ENCODE results near the gene PKD2L1.
"Not testable (repeated sequence)": the region's sequence is repeated elsewhere in the genome, so short reads cannot be mapped to it uniquely, and the experiment has no call there.

Gene PKD2L1

DNA sequence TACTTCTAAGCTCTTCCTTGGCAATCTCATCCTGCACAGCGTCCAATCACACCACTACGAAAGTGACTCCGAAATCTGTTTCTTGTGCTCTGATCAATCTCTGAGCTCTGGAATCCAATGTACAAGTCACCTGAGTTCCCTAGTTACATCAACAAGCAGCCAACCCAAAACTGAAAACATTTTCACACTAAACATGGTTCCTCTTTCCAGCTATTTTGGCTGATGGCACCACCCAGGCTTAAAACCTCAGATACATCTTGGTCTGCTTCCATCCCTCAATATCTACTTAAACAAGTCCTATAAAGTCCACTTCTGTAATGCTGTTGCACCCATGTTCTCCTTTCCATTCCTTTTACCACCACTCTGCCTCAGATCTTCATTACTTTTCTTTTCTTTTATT, 47.1 kb downstream of the PKD2L1 start:
- no peak for DNase-seq (ENCODE audit: low read depth)
- TF ChIP-seq, protein P1, sequence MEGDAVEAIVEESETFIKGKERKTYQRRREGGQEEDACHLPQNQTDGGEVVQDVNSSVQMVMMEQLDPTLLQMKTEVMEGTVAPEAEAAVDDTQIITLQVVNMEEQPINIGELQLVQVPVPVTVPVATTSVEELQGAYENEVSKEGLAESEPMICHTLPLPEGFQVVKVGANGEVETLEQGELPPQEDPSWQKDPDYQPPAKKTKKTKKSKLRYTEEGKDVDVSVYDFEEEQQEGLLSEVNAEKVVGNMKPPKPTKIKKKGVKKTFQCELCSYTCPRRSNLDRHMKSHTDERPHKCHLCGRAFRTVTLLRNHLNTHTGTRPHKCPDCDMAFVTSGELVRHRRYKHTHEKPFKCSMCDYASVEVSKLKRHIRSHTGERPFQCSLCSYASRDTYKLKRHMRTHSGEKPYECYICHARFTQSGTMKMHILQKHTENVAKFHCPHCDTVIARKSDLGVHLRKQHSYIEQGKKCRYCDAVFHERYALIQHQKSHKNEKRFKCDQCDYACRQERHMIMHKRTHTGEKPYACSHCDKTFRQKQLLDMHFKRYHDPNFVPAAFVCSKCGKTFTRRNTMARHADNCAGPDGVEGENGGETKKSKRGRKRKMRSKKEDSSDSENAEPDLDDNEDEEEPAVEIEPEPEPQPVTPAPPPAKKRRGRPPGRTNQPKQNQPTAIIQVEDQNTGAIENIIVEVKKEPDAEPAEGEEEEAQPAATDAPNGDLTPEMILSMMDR (conservative IDR thresholded peaks at IDR 0.05; ENCODE audit: low read depth, low read length) = no peak
- no peak overlapping the region for H3K4me3 ChIP-seq (ENCODE audit: low read length)

DNA sequence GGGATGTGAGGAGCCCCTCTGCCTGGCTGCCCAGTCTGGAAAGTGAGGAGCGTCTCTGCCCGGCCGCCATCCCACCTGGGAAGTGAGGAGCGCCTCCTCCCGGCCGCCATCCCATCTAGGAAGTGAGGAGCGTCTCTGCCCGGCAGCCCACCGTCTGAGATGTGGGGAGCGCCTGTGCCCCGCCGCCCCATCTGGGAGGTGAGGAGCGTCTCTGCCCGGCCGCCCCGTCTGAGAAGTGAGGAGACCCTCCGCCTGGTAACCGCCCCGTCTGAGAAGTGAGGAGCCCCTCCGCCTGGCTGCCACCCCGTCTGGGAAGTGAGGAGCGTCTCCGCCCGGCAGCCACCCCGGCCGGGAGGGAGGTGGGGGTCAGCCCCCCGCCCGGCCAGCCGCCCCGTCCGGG, 53.1 kb downstream of the PKD2L1 start:
- DNase-seq (ENCODE audit: low read depth); H3K4me3 ChIP-seq (ENCODE audit: low read length): not testable (repeated sequence)

DNA sequence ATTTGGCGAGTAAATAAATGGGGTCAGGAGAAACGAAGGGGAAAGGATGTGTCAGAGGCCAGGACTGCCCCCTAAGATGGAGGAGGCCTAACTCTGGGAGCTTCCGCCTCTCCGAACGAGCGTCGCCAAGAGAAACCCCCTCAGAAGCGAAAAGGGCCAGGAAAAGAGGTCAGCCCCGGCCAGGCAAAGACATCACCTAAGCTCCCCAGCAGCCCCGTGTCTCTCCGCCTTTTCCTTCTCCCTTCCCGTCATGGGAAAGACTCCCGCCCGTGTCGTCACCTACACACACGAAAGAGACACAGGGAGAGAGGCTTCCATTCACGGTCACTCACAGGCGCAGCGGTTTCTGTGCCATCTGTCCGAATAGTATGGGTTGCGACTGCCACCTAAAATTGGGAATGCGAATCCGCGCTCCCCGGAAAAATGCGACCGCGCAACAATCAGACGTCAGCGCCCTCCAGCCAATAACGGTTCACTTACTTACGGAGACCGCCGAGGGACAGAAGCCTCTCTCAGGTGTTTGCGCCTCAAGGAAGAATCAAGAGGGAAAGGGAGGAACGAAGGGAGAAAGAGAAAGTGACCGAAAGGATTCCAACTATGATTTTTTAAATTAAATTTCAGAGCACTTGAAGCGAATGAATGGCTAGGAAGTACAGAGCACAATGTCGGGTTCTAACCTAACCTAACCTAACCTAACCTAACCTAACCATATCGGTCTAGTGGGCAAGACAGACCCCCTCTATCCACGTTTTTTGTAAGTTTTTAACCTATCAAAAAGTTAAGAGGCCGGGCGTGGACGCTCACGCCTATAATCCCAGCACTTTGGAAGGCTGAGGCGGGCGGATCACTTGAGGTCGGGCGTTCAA, 62.6 kb downstream of the PKD2L1 start, which contains the start of gene CWF19L1:
CWF19L1 (minus strand) TSS at position 400 of the 866 bp plus-strand sequence; CDS start at position 355, 45 bp downstream.
- peak; percentile 64 for DNase-seq (ENCODE audit: low read depth)
- TF ChIP-seq, protein P1 (conservative IDR thresholded peaks at IDR 0.05; ENCODE audit: low read depth, low read length) = no peak
- peak within 1 kb of the TSS; percentile 75 for H3K4me3 ChIP-seq (ENCODE audit: low read length)

DNA sequence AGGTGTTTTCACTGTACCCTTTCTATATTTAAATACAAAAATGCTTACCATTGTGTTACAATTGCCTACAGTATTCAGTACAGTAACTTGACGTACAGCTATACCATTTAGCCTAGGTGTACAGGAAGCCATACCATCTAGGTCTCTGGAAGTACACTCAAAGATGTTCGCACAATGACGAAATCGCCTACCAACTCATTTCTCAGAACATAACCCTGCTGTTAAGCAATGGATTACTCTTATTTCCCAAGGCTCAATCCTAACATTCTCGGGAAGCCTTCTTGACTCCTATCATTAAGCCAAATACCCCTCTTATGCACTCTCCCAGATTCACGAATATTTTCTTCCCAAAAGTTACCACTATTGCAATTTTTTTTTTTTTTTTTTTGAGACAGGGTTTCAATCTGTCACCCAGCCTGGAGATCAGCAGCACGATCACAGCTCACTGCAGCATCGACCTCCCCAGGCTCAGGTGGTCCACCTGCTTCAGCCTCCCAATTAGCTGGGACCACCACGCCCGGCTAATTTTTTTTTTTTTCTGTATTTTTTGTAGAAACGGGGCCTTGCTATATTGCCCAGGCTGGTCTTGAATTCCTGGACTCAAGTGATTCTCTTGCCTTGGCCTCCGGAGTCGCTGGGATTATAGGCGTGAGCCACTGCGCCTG, 64.1 kb downstream of the PKD2L1 start:
- H3K4me3 ChIP-seq (ENCODE audit: low read length) = peak overlapping the region; percentile 75
- TF ChIP-seq, protein P1 (conservative IDR thresholded peaks at IDR 0.05; ENCODE audit: low read depth, low read length) = no peak
- DNase-seq (ENCODE audit: low read depth) = no peak

DNA sequence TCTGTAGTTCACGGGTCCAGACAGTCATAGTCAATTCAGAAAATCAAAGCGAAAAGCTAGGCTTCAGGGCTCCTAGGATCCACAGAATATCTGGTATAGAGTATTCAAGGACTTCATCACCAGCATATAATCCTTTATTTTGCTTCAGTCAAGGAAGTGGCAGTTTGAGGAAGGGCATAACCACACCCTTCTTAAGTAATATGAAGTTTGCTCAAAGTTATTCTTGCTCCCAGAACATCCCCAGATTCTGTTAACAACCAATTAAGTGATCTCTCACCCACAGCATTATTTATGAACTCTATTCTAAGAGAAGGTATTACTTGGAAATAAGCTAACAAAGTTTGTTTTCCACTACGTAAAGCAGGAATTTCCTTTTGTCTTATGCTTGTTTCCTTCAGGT, 75.8 kb downstream of the PKD2L1 start:
- no peak overlapping the region for H3K4me3 ChIP-seq (ENCODE audit: low read length)
- DNase-seq (ENCODE audit: low read depth) = no peak
- TF ChIP-seq, protein P1 (conservative IDR thresholded peaks at IDR 0.05; ENCODE audit: low read depth, low read length) = no peak

DNA sequence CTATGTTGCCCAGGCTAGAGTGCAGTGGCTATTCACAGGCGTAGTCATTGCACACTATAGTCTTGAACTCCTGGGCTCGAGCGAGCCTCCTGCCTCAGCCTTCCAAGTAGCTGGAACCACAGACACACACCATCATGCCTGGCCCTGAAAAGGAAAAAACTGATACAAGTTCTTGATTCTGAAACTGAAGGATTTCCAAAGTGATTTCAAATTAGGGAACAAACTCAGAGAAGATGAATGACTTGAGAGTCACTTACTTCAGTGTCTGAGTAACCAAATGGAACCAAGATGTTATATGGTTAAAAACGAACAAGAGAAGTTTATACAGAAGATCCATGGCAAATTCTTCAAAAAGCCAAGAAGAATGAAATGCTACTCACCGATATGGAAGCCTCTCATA, 77.0 kb downstream of the PKD2L1 start:
- TF ChIP-seq, protein P1 (conservative IDR thresholded peaks at IDR 0.05; ENCODE audit: low read depth, low read length) = no peak
- H3K4me3 ChIP-seq (ENCODE audit: low read length) = no peak overlapping the region
- no peak for DNase-seq (ENCODE audit: low read depth)

DNA sequence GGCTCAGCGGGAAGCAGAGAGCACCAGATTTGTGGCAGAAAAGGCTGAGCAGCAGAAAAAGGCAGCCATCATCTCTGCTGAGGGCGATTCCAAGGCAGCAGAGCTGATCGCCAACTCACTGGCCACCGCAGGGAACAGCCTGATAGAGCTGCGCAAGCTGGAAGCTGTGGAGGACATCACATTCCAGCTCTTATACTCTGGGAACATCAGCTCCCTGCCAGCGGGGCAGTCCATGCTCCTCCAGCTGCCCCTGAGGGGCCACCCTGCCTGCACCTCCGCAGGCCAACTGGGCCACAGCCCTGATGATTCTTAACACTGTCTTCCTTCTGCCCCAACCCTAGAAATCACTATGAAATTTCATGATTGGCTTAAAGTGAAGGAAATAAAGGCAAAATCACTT, 81.2 kb downstream of the PKD2L1 start:
- TF ChIP-seq, protein P1 (conservative IDR thresholded peaks at IDR 0.05; ENCODE audit: low read depth, low read length) = no peak
- DNase-seq (ENCODE audit: low read depth) = no peak
- no peak overlapping the region for H3K4me3 ChIP-seq (ENCODE audit: low read length)
